GM23338 (cell line): ENCODE data around the gene KLHL22. TPM values are rescaled to one million over a fixed set of nuclear protein-coding genes. Genes with fewer than 3 reads are reported as not detected.

ENCODE experiments used
- ATAC-seq: fragments of 200-7000 bp; cut with Tn5 transposase; 3 replicates; pipeline ENCODE4 v1.9.1; 2020
- DNase-seq: peaks from one replicate; pipeline ENCODE4 v3.0.0-alpha.2; 2015; ENCODE audit warnings: low spot score
- H2AFZ ChIP-seq: fragments of 200-600 bp; sonication (generic); 2 replicates; pipeline ENCODE4 v1.8.0; 2016; ENCODE audit warnings: antibody characterized with exemption, mild to moderate bottlenecking, moderate library complexity
- H3F3A ChIP-seq: fragments of 200-600 bp; sonication (generic); replicated peaks from 2 replicates; pipeline ENCODE4 v1.8.0; 2017; ENCODE audit warnings: antibody characterized with exemption, mixed run types, low read depth
- H3K27ac ChIP-seq: fragments of 200-600 bp; sonication (generic); 2 replicates; pipeline ENCODE4 v1.6.1; 2016; ENCODE audit warnings: low read depth
- H3K27me3 ChIP-seq: fragments of 200-600 bp; sonication (generic); 2 replicates; pipeline ENCODE4 v1.8.0; 2016; ENCODE audit warnings: mild to moderate bottlenecking, mixed run types, moderate library complexity; ENCODE audit not compliant: insufficient read depth
- H3K36me3 ChIP-seq: fragments of 200-600 bp; sonication (generic); 2 replicates; pipeline ENCODE4 v1.8.0; 2016; ENCODE audit warnings: mild to moderate bottlenecking; ENCODE audit not compliant: insufficient read depth
- H3K4me1 ChIP-seq: fragments of 200-600 bp; sonication (generic); 2 replicates; pipeline ENCODE4 v1.8.0; 2016; ENCODE audit warnings: mild to moderate bottlenecking, moderate library complexity; ENCODE audit not compliant: insufficient read depth
- H3K4me2 ChIP-seq: fragments of 200-600 bp; sonication (generic); 2 replicates; pipeline ENCODE4 v1.7.1; 2017; ENCODE audit warnings: mixed run types
- H3K4me3 ChIP-seq: fragments of 200-600 bp; sonication (generic); 2 replicates; pipeline ENCODE4 v1.6.1; 2016; ENCODE audit warnings: mixed run types
- H3K79me2 ChIP-seq: fragments of 200-600 bp; sonication (generic); replicated peaks from 2 replicates; pipeline ENCODE4 v1.8.0; 2017; ENCODE audit warnings: mild to moderate bottlenecking; ENCODE audit not compliant: insufficient read depth
- H3K9me2 ChIP-seq: fragments of 200-600 bp; sonication (generic); 2 replicates; pipeline ENCODE4 v1.8.0; 2017; ENCODE audit not compliant: insufficient read depth
- H4K20me1 ChIP-seq: fragments of 200-600 bp; sonication (generic); replicated peaks from 2 replicates; pipeline ENCODE4 v1.8.0; 2017; ENCODE audit warnings: mild to moderate bottlenecking; ENCODE audit not compliant: insufficient read depth
- H3K27ac Mint-ChIP-seq: 2 replicates; pipeline ENCODE4 v1.8.0; 2020; ENCODE audit warnings: inconsistent platforms, mild to moderate bottlenecking, moderate library complexity, mixed read lengths
- H3K27me3 Mint-ChIP-seq: 3 replicates; pipeline ENCODE4 v1.8.0; 2022; ENCODE audit warnings: low read depth, mild to moderate bottlenecking, moderate library complexity, mixed read lengths, inconsistent platforms; ENCODE audit not compliant: insufficient read depth, poor library complexity
- H3K36me3 Mint-ChIP-seq: 3 replicates; pipeline ENCODE4 v1.8.0; 2021; ENCODE audit warnings: low read depth, mild to moderate bottlenecking, inconsistent platforms, moderate library complexity, mixed read lengths
- H3K4me1 Mint-ChIP-seq: 3 replicates; pipeline ENCODE4 v1.8.0; 2020; ENCODE audit warnings: mild to moderate bottlenecking, inconsistent platforms, mixed read lengths
- H3K4me3 Mint-ChIP-seq: 3 replicates; pipeline ENCODE4 v1.8.0; 2021; ENCODE audit warnings: moderate library complexity, mild to moderate bottlenecking, inconsistent platforms, mixed read lengths
- H3K9me3 Mint-ChIP-seq: 3 replicates; pipeline ENCODE4 v1.8.0; 2020; ENCODE audit warnings: moderate library complexity, mild to moderate bottlenecking, inconsistent platforms, mixed read lengths
- CREB1 ChIP-seq: fragments of 250-450 bp; sonication (Bioruptor Pico); IDR thresholded peaks from 2 replicates; pipeline ENCODE4 v1.5.0; 2020; ENCODE audit warnings: low read depth, mild to moderate bottlenecking, moderate library complexity
- CTCF ChIP-seq, 2 experiments: fragments of 200-600 bp in 1 of 2; sonication (generic) in 1 of 2; conservative IDR thresholded peaks; 2 replicates each; pipeline versions ENCODE4 v1.5.1 to v1.6.1; 2016 to 2017; ENCODE audit warnings: antibody characterized with exemption in 2 of 2, low read depth in 2 of 2, mild to moderate bottlenecking in 2 of 2, moderate library complexity in 1 of 2
- JUNB ChIP-seq: IDR thresholded peaks from one replicate; pipeline ENCODE4 v1.6.1; 2016; ENCODE audit warnings: antibody characterized with exemption; ENCODE audit not compliant: unreplicated experiment
- POLR2AphosphoS5 ChIP-seq: IDR thresholded peaks from 2 replicates; pipeline ENCODE4 v1.6.1; 2016; ENCODE audit warnings: antibody characterized with exemption, low read depth
- REST ChIP-seq: IDR thresholded peaks from one replicate; pipeline ENCODE4 v1.6.1; 2018; ENCODE audit warnings: antibody characterized with exemption; ENCODE audit not compliant: unreplicated experiment
- STAT1 ChIP-seq: IDR thresholded peaks from one replicate; pipeline ENCODE4 v1.6.1; 2016; ENCODE audit warnings: antibody characterized with exemption; ENCODE audit not compliant: unreplicated experiment
- ZNF114 ChIP-seq: fragments of 250-450 bp; sonication (Bioruptor Pico); IDR thresholded peaks from 2 replicates; pipeline ENCODE4 v1.5.0; 2020; ENCODE audit warnings: mild to moderate bottlenecking, moderate library complexity
- ZNF331 ChIP-seq: fragments of 250-450 bp; sonication (Bioruptor Pico); IDR thresholded peaks from 2 replicates; pipeline ENCODE4 v1.5.0; 2020; ENCODE audit warnings: low read depth, mild to moderate bottlenecking, moderate library complexity
- polyA plus RNA-seq: library from polyadenylated mRNA; unstranded; fragments of >200 nt; fragmentation: Nextera tagmentation; extraction: Ambion mirVana; gene quantifications from 2 replicates; pipeline ENCODE4 v1.2.1, GENCODE V29; 2016
- total RNA-seq: library from RNA; depleted of rRNA; stranded (reverse); fragments of >200 nt; shearing (Covaris generic); gene quantifications from 2 replicates; pipeline ENCODE4 v1.2.3, GENCODE V29; 2014

KLHL22 gene
- total and polyA plus RNA-seq, 2 experiments from 2014 or later = 2.4 to 16.0 TPM

GRCh38 chr22:20514658-20515406 is 19.2 kb upstream of the KLHL22 start:
- peaks cover 36% of the 10 kb centered on the region for H4K20me1 ChIP-seq
- peaks cover 13% of the 10 kb centered on the region for H3K4me1 Mint-ChIP-seq

GRCh38 chr22:20511578-20512229 is 16.1 kb upstream of the KLHL22 start:
- H3K9me3 Mint-ChIP-seq = no peaks in the 10 kb centered on the region
- DNase-seq = no peak
- peaks cover 16% of the 10 kb centered on the region for H3K27me3 Mint-ChIP-seq
- TF ChIP-seq CREB1 (CRISPR knock-in tag) (no peak), ZNF114 (CRISPR knock-in tag) (no peak), REST (no peak), CTCF (conservative IDR thresholded peaks at IDR 0.05; ENCODE audit: low read depth in 2 of 2) (no peak), ZNF331 (CRISPR knock-in tag) (no peak), JUNB (no peak), POLR2AphosphoS5 (no peak), STAT1 (no peak)
- H3K27ac ChIP-seq = no peak overlapping the region
- no peak overlapping the region for H2AFZ ChIP-seq
- H3K4me1 Mint-ChIP-seq = peaks cover 36% of the 10 kb centered on the region
- no peak overlapping the region for H3K4me2 ChIP-seq
- H3K4me3 Mint-ChIP-seq = no peak overlapping the region
- H3F3A ChIP-seq = no peaks in the 10 kb centered on the region
- ATAC-seq = no peak
- H3K27me3 ChIP-seq = no peaks in the 10 kb centered on the region
- no peaks in the 10 kb centered on the region; the same call in 2 of the 3 replicates for H3K36me3 Mint-ChIP-seq
- H3K4me1 ChIP-seq = peaks cover 32% of the 10 kb centered on the region
- no peaks in the 10 kb centered on the region for H3K36me3 ChIP-seq
- peaks cover 40% of the 10 kb centered on the region for H4K20me1 ChIP-seq
- H3K79me2 ChIP-seq = peaks cover 91% of the 10 kb centered on the region
- no peaks in the 10 kb centered on the region for H3K9me2 ChIP-seq
- no peak overlapping the region for H3K27ac Mint-ChIP-seq
- no peak overlapping the region for H3K4me3 ChIP-seq

More at GRCh38 chr22:20514658-20515406, 19.2 kb upstream of the KLHL22 start:
- no peaks in the 10 kb centered on the region for H3K36me3 ChIP-seq
- ATAC-seq (no peak), DNase-seq (no peak)
- H3K4me3 Mint-ChIP-seq = no peak overlapping the region
- H3K27me3 Mint-ChIP-seq = peaks cover 14% of the 10 kb centered on the region
- H3K27me3 ChIP-seq = no peaks in the 10 kb centered on the region
- H3K79me2 ChIP-seq = peaks cover 98% of the 10 kb centered on the region
- TF ChIP-seq REST (no peak), STAT1 (no peak), JUNB (no peak)
- no peaks in the 10 kb centered on the region; the same call in 1 of the 3 replicates for H3K36me3 Mint-ChIP-seq
- 0 out of 2 replicates have a peak overlapping the region, but pooled peaks have one; percentile 21 for H3K27ac Mint-ChIP-seq
- H2AFZ ChIP-seq = no peak overlapping the region
- no peak overlapping the region for H3K27ac ChIP-seq
- no peak overlapping the region for H3K4me3 ChIP-seq
- no peaks in the 10 kb centered on the region for H3F3A ChIP-seq
- no peaks in the 10 kb centered on the region for H3K9me2 ChIP-seq
- H3K9me3 Mint-ChIP-seq = no peaks in the 10 kb centered on the region
- no peak overlapping the region for H3K4me2 ChIP-seq
- H3K4me1 ChIP-seq = peaks cover 15% of the 10 kb centered on the region
